NCI-H2107 treated with DMSO at 0.1 percent for 48 hours (cell line): ENCODE data around the gene ST6GALNAC3.

Source experiments
- DNase-seq: peaks from one replicate; lab custom pipeline; 2025; ENCODE audit not compliant: unreplicated experiment; lab: John Stamatoyannopoulos, UW

Gene ST6GALNAC3

GRCh38 chr1:76408303-76408702, 333.8 kb downstream of the ST6GALNAC3 start:
- DNase-seq = no peak

GRCh38 chr1:76410499-76410898, 336.0 kb downstream of the ST6GALNAC3 start:
- DNase-seq = no peak

GRCh38 chr1:76418531-76418930, 344.0 kb downstream of the ST6GALNAC3 start:
- DNase-seq = no peak

- no peak for DNase-seq
These were observed 345.1 kb downstream of the ST6GALNAC3 start for GRCh38 chr1:76419603-76420002.

- no peak for DNase-seq
These were observed 350.9 kb downstream of the ST6GALNAC3 start for GRCh38 chr1:76425201-76426145.

GRCh38 chr1:76426606-76427005, 352.1 kb downstream of the ST6GALNAC3 start:
- DNase-seq = no peak

GRCh38 chr1:76428028-76428427, 353.5 kb downstream of the ST6GALNAC3 start:
- no peak for DNase-seq

GRCh38 chr1:76430531-76430930, 356.0 kb downstream of the ST6GALNAC3 start:
- no peak for DNase-seq

GRCh38 chr1:76433526-76433925, 359.0 kb downstream of the ST6GALNAC3 start:
- no peak for DNase-seq

- DNase-seq = no peak
These were observed 368.7 kb downstream of the ST6GALNAC3 start for GRCh38 chr1:76443217-76443616.

- no peak for DNase-seq
These were observed 370.2 kb downstream of the ST6GALNAC3 start for GRCh38 chr1:76444773-76445172.

- no peak for DNase-seq
These were observed 375.7 kb downstream of the ST6GALNAC3 start for GRCh38 chr1:76450229-76450628.

GRCh38 chr1:76463278-76463677, 388.7 kb downstream of the ST6GALNAC3 start:
- no peak for DNase-seq

GRCh38 chr1:76463849-76464248, 389.3 kb downstream of the ST6GALNAC3 start:
- DNase-seq = no peak

GRCh38 chr1:76465030-76465429, 390.5 kb downstream of the ST6GALNAC3 start:
- no peak for DNase-seq

- DNase-seq = no peak
These were observed 395.6 kb downstream of the ST6GALNAC3 start for GRCh38 chr1:76470166-76470565.

GRCh38 chr1:76471536-76471935, 397.0 kb downstream of the ST6GALNAC3 start:
- no peak for DNase-seq

GRCh38 chr1:76473591-76473990, 399.0 kb downstream of the ST6GALNAC3 start:
- DNase-seq = no peak

GRCh38 chr1:76474922-76475321, 400.4 kb downstream of the ST6GALNAC3 start:
- no peak for DNase-seq

GRCh38 chr1:76477156-76477555, 402.6 kb downstream of the ST6GALNAC3 start:
- no peak for DNase-seq

GRCh38 chr1:76480827-76481226, 406.3 kb downstream of the ST6GALNAC3 start:
- no peak for DNase-seq

- no peak for DNase-seq
These were observed 407.1 kb downstream of the ST6GALNAC3 start for GRCh38 chr1:76481672-76482071.

- DNase-seq = no peak
These were observed 407.7 kb downstream of the ST6GALNAC3 start for GRCh38 chr1:76482272-76482671.
